Stimulated activated CD8-positive, alpha-beta memory T cell treated with anti-CD3 and anti-CD28 coated beads, Interleukin-7, amount 100 ng/mL, for 48 hours (primary cell): Measurements from ENCODE around the gene PRSS23.
"Not testable (repeated sequence)": the region's sequence is repeated elsewhere in the genome, so short reads cannot be mapped to it uniquely, and the experiment has no call there.

ENCODE experiments used
- DNase-seq, 2 donors: peaks; one replicate each; pipeline ENCODE4 v3.0.0-alpha.2; 2020; ENCODE audit warnings: low read depth in 1 of 2; ENCODE audit errors: extremely low read depth in 1 of 2

The PRSS23 gene

GRCh38 chr11:86812322-86812670 is 12.0 kb downstream of the PRSS23 start:
- DNase-seq = no peak

GRCh38 chr11:86812981-86813380 is 12.6 kb downstream of the PRSS23 start:
- DNase-seq = no peak

- DNase-seq = no peak
These were observed 14.4 kb downstream of the PRSS23 start for GRCh38 chr11:86814775-86815174.

- DNase-seq = no peak
These were observed 15.4 kb downstream of the PRSS23 start for GRCh38 chr11:86815726-86816125.

GRCh38 chr11:86816251-86816726 is 15.9 kb downstream of the PRSS23 start:
- no peak for DNase-seq

- no peak for DNase-seq
These were observed 18.3 kb downstream of the PRSS23 start for GRCh38 chr11:86818462-86819192.

- DNase-seq = not testable (repeated sequence)
These were observed 23.8 kb downstream of the PRSS23 start for GRCh38 chr11:86824139-86824538.

GRCh38 chr11:86834376-86834775 is 34.0 kb downstream of the PRSS23 start:
- DNase-seq = not testable (repeated sequence)

- DNase-seq = not testable (repeated sequence)
These were observed 44.6 kb downstream of the PRSS23 start for GRCh38 chr11:86844762-86845508.

GRCh38 chr11:86848132-86848531 is 47.8 kb downstream of the PRSS23 start:
- no peak for DNase-seq

GRCh38 chr11:86849679-86850078 is 49.3 kb downstream of the PRSS23 start:
- no peak for DNase-seq
